H1 (cell line): Measurements from ENCODE around the gene NUDT3.

ENCODE experiments used
- EP300 ChIP-seq, 2 experiments: IDR thresholded peaks; 1 replicate in 1 of 2; 2 replicates in 1 of 2; pipeline ENCODE4 v1.6.1; 2011 to 2012; ENCODE audit warnings: low read depth in 2 of 2, low read length in 2 of 2, mild to moderate bottlenecking in 2 of 2, borderline replicate concordance in 1 of 2, inconsistent platforms in 1 of 2, moderate library complexity in 1 of 2
- NRF1 ChIP-seq: IDR thresholded peaks from 2 replicates; pipeline ENCODE4 v1.6.1; 2011; ENCODE audit warnings: mild to moderate bottlenecking, low read depth, low read length, improper control_type of control experiment
- POLR2AphosphoS5 ChIP-seq: IDR thresholded peaks from 2 replicates; pipeline ENCODE4 v1.6.1; 2011; ENCODE audit warnings: low read depth, low read length
- RAD21 ChIP-seq, 2 experiments: IDR thresholded peaks in 1 of 2; conservative IDR thresholded peaks in 1 of 2; 2 replicates each; pipeline ENCODE4 v1.6.1; 2011; ENCODE audit warnings: low read depth in 2 of 2, low read length in 2 of 2, improper control_type of control experiment in 1 of 2, inconsistent platforms in 1 of 2, mild to moderate bottlenecking in 1 of 2, moderate library complexity in 1 of 2
- RFX5 ChIP-seq: IDR thresholded peaks from 2 replicates; pipeline ENCODE4 v1.6.1; 2011; ENCODE audit warnings: low read depth, low read length, improper control_type of control experiment, borderline replicate concordance
- SIN3A ChIP-seq, 2 experiments: IDR thresholded peaks in 1 of 2; conservative IDR thresholded peaks in 1 of 2; 2 replicates each; pipeline ENCODE4 v1.6.1; 2011 to 2012; ENCODE audit warnings: low read length in 2 of 2, improper control_type of control experiment in 1 of 2, low read depth in 1 of 2, mild to moderate bottlenecking in 1 of 2
- SP2 ChIP-seq: IDR thresholded peaks from 2 replicates; pipeline ENCODE4 v1.6.1; 2012; ENCODE audit warnings: mild to moderate bottlenecking, low read length, inconsistent platforms
- TF ChIP-seq, protein P1 (sequence below), 3 experiments: IDR thresholded peaks; 1 replicate in 2 of 3; 2 replicates in 1 of 3; pipeline versions ENCODE4 v1.5.1 to v1.6.1; 2011; ENCODE audit warnings: low read length in 3 of 3, mild to moderate bottlenecking in 3 of 3, inconsistent platforms in 2 of 3, low read depth in 1 of 3, moderate library complexity in 1 of 3; ENCODE audit not compliant: insufficient read depth in 1 of 3; ENCODE audit errors: control extremely low read depth in 1 of 3

GRCh38 chr6:34274129-34274528 is 118.3 kb downstream of the NUDT3 start:
- TF ChIP-seq POLR2AphosphoS5 (no peak), RFX5 (no peak), SP2 (no peak), EP300 (IDR thresholded peaks at IDR 0.05; ENCODE audit: borderline replicate concordance in 1 of 2, low read depth in 2 of 2, low read length in 2 of 2) (no peak), NRF1 (no peak), RAD21 (IDR thresholded peaks at IDR 0.05 in 1 of 2, conservative IDR thresholded peaks at IDR 0.05 in 1 of 2; ENCODE audit: low read depth in 2 of 2, low read length in 2 of 2) (no peak), SIN3A (conservative IDR thresholded peaks at IDR 0.05 in 1 of 2, IDR thresholded peaks at IDR 0.05 in 1 of 2; ENCODE audit: low read depth in 1 of 2, low read length in 2 of 2) (no peak)
- TF ChIP-seq, protein P1, sequence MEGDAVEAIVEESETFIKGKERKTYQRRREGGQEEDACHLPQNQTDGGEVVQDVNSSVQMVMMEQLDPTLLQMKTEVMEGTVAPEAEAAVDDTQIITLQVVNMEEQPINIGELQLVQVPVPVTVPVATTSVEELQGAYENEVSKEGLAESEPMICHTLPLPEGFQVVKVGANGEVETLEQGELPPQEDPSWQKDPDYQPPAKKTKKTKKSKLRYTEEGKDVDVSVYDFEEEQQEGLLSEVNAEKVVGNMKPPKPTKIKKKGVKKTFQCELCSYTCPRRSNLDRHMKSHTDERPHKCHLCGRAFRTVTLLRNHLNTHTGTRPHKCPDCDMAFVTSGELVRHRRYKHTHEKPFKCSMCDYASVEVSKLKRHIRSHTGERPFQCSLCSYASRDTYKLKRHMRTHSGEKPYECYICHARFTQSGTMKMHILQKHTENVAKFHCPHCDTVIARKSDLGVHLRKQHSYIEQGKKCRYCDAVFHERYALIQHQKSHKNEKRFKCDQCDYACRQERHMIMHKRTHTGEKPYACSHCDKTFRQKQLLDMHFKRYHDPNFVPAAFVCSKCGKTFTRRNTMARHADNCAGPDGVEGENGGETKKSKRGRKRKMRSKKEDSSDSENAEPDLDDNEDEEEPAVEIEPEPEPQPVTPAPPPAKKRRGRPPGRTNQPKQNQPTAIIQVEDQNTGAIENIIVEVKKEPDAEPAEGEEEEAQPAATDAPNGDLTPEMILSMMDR (IDR thresholded peaks at IDR 0.05; ENCODE audit: control extremely low read depth in 1 of 3, insufficient read depth in 1 of 3, low read depth in 1 of 3, low read length in 3 of 3), result no peak
